ENCODE measurements around the gene GSTA3.
"Not testable (repeated sequence)": the region's sequence is repeated elsewhere in the genome, so short reads cannot be mapped to it uniquely, and the experiment has no call there.

The GSTA3 gene

GRCh38 chr6:52909531-52909930 is at the start of gene GSTA3:
TSS of gene GSTA3 (minus strand) at chr6:52909698. CDS start at chr6:52905834, 3,864 bp downstream.
- no peak for DNase-seq

- no peak for DNase-seq
Observed at GRCh38 chr6:52958546-52959255, 49.2 kb upstream of the GSTA3 start.

GRCh38 chr6:52955871-52956270 is 46.4 kb upstream of the GSTA3 start:
- no peak for DNase-seq

GRCh38 chr6:52953911-52954839 is 44.7 kb upstream of the GSTA3 start:
- DNase-seq, result no peak

- DNase-seq, result no peak
Observed at GRCh38 chr6:52946306-52946705, 36.8 kb upstream of the GSTA3 start.

GRCh38 chr6:52942821-52943220 is 33.3 kb upstream of the GSTA3 start:
- DNase-seq, result not testable (repeated sequence)

- no peak for DNase-seq
Observed at GRCh38 chr6:52942221-52942620, 32.7 kb upstream of the GSTA3 start.

- DNase-seq, result no peak
Observed at GRCh38 chr6:52937908-52938307, 28.4 kb upstream of the GSTA3 start.

- no peak for DNase-seq
Observed at GRCh38 chr6:52933778-52934177, 24.3 kb upstream of the GSTA3 start.

GRCh38 chr6:52931351-52931750 is 21.9 kb upstream of the GSTA3 start:
- no peak for DNase-seq

- DNase-seq, result no peak
Observed at GRCh38 chr6:52929321-52930164, 20.0 kb upstream of the GSTA3 start.

GRCh38 chr6:52927451-52927850 is 18.0 kb upstream of the GSTA3 start:
- no peak for DNase-seq

- no peak for DNase-seq
Observed at GRCh38 chr6:52925919-52926792, 16.7 kb upstream of the GSTA3 start.

GRCh38 chr6:52925042-52925441 is 15.5 kb upstream of the GSTA3 start:
- DNase-seq, result no peak

GRCh38 chr6:52923689-52924088 is 14.2 kb upstream of the GSTA3 start:
- not testable (repeated sequence) for DNase-seq

GRCh38 chr6:52922161-52922560 is 12.7 kb upstream of the GSTA3 start:
- no peak for DNase-seq

- DNase-seq, result no peak
Observed at GRCh38 chr6:52921743-52922142, 12.2 kb upstream of the GSTA3 start.

GRCh38 chr6:52919511-52919910 is 10.0 kb upstream of the GSTA3 start:
- not testable (repeated sequence) for DNase-seq

GRCh38 chr6:52918771-52919170 is 9.3 kb upstream of the GSTA3 start:
- not testable (repeated sequence) for DNase-seq

GRCh38 chr6:52918027-52918686 is 8.7 kb upstream of the GSTA3 start:
- not testable (repeated sequence) for DNase-seq

- no peak for DNase-seq
Observed at GRCh38 chr6:52914516-52914915, 5.0 kb upstream of the GSTA3 start.

Measured in stimulated activated CD4-positive, alpha-beta T cell treated with anti-CD3 and anti-CD28 coated beads, Interleukin-4, amount 100 ng/mL, for 24 hours (primary cell).